Measurements from ENCODE around the gene FAM204A.

DNA sequence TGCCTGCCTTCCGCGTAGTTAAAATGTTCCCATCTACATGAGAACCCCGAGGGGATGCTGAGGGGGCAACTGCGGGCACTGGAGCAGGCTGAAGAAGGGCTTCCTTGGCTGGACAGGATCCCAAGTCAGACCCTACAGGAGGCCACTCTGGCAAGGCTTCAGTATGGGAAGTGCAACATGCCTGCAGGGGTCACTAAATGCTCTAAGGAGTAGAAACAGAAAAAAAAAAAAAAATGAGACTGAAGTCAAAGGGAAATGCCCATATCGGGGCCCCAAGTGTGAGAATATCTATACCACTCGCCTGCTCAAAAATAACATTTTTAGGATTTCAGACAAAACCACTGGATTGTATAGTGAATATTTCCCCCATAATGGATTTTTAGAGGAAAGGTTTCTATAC lies 33.5 kb downstream of the FAM204A start:
- TF ChIP-seq ZNF70 (CRISPR knock-in tag; IDR thresholded peaks at IDR 0.05) (no peak), ZNF565 (CRISPR knock-in tag; conservative IDR thresholded peaks at IDR 0.05; ENCODE audit: low read depth) (no peak), SNAI2 (CRISPR knock-in tag; IDR thresholded peaks at IDR 0.05) (no peak), BACH2 (CRISPR knock-in tag; IDR thresholded peaks at IDR 0.05; ENCODE audit: borderline replicate concordance) (no peak)
- TF ChIP-seq, protein P1, sequence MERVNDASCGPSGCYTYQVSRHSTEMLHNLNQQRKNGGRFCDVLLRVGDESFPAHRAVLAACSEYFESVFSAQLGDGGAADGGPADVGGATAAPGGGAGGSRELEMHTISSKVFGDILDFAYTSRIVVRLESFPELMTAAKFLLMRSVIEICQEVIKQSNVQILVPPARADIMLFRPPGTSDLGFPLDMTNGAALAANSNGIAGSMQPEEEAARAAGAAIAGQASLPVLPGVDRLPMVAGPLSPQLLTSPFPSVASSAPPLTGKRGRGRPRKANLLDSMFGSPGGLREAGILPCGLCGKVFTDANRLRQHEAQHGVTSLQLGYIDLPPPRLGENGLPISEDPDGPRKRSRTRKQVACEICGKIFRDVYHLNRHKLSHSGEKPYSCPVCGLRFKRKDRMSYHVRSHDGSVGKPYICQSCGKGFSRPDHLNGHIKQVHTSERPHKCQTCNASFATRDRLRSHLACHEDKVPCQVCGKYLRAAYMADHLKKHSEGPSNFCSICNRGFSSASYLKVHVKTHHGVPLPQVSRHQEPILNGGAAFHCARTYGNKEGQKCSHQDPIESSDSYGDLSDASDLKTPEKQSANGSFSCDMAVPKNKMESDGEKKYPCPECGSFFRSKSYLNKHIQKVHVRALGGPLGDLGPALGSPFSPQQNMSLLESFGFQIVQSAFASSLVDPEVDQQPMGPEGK (CRISPR knock-in tag; IDR thresholded peaks at IDR 0.05; ENCODE audit: borderline replicate concordance) = no peak
